ENCODE measurements around the gene TOMM70. TPM values are rescaled to one million over a fixed set of nuclear protein-coding genes. Genes with fewer than 3 reads are reported as not detected.

Gene TOMM70
- total and polyA plus RNA-seq, 3 donors from 2014 or later, result 32.9 to 43.3 (median 35.4) TPM

GRCh38 chr3:100423611-100424010, 22.7 kb upstream of the TOMM70 start:
- intact Hi-C loops (cut with DNase I; ENCODE audit: low total_unique reads), result no loop called here
- H3K9me3 ChIP-seq, result no peaks in the 10 kb centered on the region
- H3K4me1 ChIP-seq, result no peaks in the 10 kb centered on the region
- no peak overlapping the region for H3K4me3 ChIP-seq
- TF ChIP-seq CTCF (IDR thresholded peaks at IDR 0.05) (no peak), POLR2A (IDR thresholded peaks at IDR 0.05) (no peak)
- no peak for DNase-seq
- no peaks in the 10 kb centered on the region for H3K36me3 ChIP-seq (ENCODE audit: low read depth, missing control alignments)
- H3K27ac ChIP-seq, result no peak overlapping the region
- 92 to 98% methylated on average over 5 of the region's 5 CpGs for WGBS, 2 donors
- no peaks in the 10 kb centered on the region for H3K27me3 ChIP-seq

- H3K27ac ChIP-seq, result no peak overlapping the region
- WGBS, 2 donors, result 96 to 100% methylated on average over 2 of the region's 2 CpGs
- no peak for TF ChIP-seq POLR2A (IDR thresholded peaks at IDR 0.05)
- no peaks in the 10 kb centered on the region for H3K27me3 ChIP-seq
- DNase-seq, result no peak
- intact Hi-C loops (cut with DNase I; ENCODE audit: low total_unique reads), result no loop called here
- H3K4me3 ChIP-seq, result no peak overlapping the region
- H3K36me3 ChIP-seq (ENCODE audit: low read depth, missing control alignments), result no peaks in the 10 kb centered on the region
- H3K4me1 ChIP-seq, result no peaks in the 10 kb centered on the region
- no peaks in the 10 kb centered on the region for H3K9me3 ChIP-seq
Measured at GRCh38 chr3:100420885-100421284, 20.0 kb upstream of the TOMM70 start.

- TF ChIP-seq POLR2A (IDR thresholded peaks at IDR 0.05) (no peak), CTCF (IDR thresholded peaks at IDR 0.05) (no peak)
- DNase-seq, result no peak
- H3K27ac ChIP-seq, result no peak overlapping the region
- H3K9me3 ChIP-seq, result no peaks in the 10 kb centered on the region
- H3K36me3 ChIP-seq (ENCODE audit: low read depth, missing control alignments), result no peaks in the 10 kb centered on the region
- H3K27me3 ChIP-seq, result no peaks in the 10 kb centered on the region
- intact Hi-C loops (cut with DNase I; ENCODE audit: low total_unique reads), result no loop called here
- WGBS, 2 donors, result 92 to 98% methylated on average over 1 of the region's 1 CpG
- no peaks in the 10 kb centered on the region for H3K4me1 ChIP-seq
- H3K4me3 ChIP-seq, result no peak overlapping the region
Measured at GRCh38 chr3:100419406-100419805, 18.5 kb upstream of the TOMM70 start.

- Histone ChIP-seq H3K27me3 (no peaks in the 10 kb centered on the region), H3K36me3 (ENCODE audit: low read depth, missing control alignments) (no peaks in the 10 kb centered on the region), H3K4me1 (no peaks in the 10 kb centered on the region), H3K27ac (no peak overlapping the region), H3K9me3 (no peaks in the 10 kb centered on the region), H3K4me3 (no peak overlapping the region)
- intact Hi-C loops (cut with DNase I; ENCODE audit: low total_unique reads), result no loop called here
- no peak for TF ChIP-seq CTCF (IDR thresholded peaks at IDR 0.05)
- no peak for TF ChIP-seq POLR2A (IDR thresholded peaks at IDR 0.05)
- no peak for DNase-seq
- 58 to 67% methylated on average over 1 of the region's 1 CpG for WGBS, 2 donors
Measured at GRCh38 chr3:100416863-100417262, 16.0 kb upstream of the TOMM70 start.

GRCh38 chr3:100416176-100416575, 15.3 kb upstream of the TOMM70 start:
- Histone ChIP-seq H3K4me3 (no peak overlapping the region), H3K4me1 (no peaks in the 10 kb centered on the region), H3K27me3 (no peaks in the 10 kb centered on the region), H3K27ac (no peak overlapping the region), H3K36me3 (ENCODE audit: low read depth, missing control alignments) (no peaks in the 10 kb centered on the region), H3K9me3 (no peaks in the 10 kb centered on the region)
- intact Hi-C loops (cut with DNase I; ENCODE audit: low total_unique reads), result no loop called here
- TF ChIP-seq CTCF (IDR thresholded peaks at IDR 0.05), result no peak
- no peak for TF ChIP-seq POLR2A (IDR thresholded peaks at IDR 0.05)
- DNase-seq, result no peak
